GM19455 (cell line): ENCODE data around the gene PAX5.

Experiments
- ATAC-seq: cut with Tn5 transposase; IDR thresholded peaks from one replicate; pipeline ENCODE4 v1.9.1; 2021; ENCODE audit not compliant: unreplicated experiment

PAX5 gene

DNA sequence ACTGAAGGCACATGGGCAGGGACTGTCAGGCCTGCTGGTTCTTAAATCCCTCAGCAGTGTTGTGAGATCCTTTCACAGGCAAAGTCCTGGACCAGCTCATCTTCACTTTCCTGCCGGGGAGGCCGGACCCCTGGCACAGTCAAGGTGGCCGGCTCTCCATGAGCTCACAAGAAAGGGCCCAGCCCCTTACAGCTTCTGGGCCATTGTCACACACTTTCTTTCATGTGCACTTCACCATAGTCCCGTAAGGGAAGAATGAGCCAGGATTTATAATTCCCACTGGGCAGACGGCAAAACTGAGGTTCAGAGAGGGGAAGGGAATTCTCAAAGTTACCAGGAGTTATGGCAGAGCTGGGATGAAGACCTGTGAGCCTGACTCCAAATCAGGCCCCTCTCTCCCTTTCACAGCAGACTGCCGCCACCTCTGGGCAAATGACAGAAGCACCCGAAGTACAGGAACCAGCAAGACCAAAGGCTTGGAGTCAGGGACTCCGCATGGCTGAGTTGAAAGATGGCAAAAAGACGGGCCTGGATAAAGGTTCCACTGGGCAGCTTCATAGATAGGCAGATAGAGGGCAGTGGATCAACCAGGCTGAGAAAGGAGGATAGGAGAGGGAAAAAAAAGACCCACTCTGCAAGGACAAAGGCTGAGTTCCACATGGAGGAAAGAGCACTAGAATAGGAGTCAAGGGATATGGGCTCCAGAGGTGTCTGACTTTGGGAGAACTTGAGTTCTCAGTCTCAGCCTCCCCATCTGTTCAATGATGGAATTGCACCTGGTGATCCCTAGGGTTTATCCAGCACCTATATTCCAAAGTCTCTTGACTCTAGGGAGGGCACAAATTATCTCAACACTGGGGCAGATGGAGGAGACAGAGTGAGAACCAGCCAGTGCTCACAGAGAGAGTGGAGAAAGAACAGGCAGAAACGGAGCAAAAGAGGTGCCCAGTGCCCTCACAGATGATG, 128.7 kb downstream of the PAX5 start:
- no peak for ATAC-seq

GRCh38 chr9:36903541-36904435, 130.3 kb downstream of the PAX5 start:
- ATAC-seq, result no peak

DNA sequence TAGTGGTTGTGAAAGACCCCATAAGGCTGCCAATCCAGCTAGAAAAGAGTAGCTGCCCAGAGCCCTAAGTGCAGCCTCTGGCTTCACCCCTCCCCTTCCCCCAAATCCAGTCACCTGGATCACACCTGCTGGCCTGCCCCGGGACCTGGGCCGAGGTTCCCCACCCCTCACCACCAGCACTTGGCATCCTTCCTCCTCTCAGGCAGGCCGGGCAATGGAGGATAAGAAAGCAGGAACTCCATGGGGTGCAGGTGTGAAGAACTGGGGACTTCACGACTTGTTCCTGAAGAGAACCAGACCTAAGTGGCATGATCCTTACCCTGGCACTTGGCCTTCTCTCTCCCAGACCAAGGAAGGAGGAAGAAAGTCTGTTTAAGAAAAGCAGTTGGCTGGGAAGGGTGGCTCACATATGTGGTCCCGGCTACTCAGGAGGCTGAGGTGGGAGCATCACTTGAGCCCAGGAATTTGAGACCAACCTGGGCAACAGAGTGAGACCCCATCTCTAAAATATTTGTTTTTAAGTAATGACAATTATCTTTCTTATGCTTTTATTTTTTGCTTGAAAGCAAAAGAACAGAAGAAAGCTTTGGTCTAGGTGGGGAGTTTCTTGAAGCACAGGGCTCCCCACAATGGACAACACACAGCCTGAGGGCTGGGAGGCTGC, 131.1 kb downstream of the PAX5 start:
- ATAC-seq, result no peak

GRCh38 chr9:36902080-36902716, 131.9 kb downstream of the PAX5 start:
- no peak for ATAC-seq

- ATAC-seq, result no peak
Observed at GRCh38 chr9:36901528-36901927, 132.5 kb downstream of the PAX5 start.

- ATAC-seq, result no peak
Observed at GRCh38 chr9:36900856-36901220, 133.2 kb downstream of the PAX5 start.

- no peak for ATAC-seq
Observed at GRCh38 chr9:36900136-36900855, 133.8 kb downstream of the PAX5 start.

DNA sequence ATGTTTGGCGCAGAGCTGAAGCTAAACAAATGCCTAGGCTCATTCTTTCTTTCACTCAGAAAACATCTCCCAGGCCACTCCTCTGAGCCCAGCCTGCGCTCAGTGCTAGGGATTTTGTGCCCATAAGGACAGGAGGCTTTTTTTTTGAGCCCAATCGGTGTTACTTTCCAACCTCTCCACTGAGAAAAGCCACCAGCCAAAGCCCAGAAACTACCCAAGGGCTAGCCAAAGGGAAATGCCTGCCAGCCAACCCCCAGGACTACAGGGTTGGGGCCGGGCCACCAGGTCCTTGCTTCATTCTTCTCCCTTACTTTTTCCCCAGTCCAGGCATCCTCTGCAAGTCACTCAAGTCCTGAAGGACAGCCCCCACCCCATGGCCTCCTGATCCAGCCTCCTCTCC, 134.7 kb downstream of the PAX5 start:
- ATAC-seq, result no peak

GRCh38 chr9:36898431-36899020, 135.5 kb downstream of the PAX5 start:
- ATAC-seq, result no peak

DNA sequence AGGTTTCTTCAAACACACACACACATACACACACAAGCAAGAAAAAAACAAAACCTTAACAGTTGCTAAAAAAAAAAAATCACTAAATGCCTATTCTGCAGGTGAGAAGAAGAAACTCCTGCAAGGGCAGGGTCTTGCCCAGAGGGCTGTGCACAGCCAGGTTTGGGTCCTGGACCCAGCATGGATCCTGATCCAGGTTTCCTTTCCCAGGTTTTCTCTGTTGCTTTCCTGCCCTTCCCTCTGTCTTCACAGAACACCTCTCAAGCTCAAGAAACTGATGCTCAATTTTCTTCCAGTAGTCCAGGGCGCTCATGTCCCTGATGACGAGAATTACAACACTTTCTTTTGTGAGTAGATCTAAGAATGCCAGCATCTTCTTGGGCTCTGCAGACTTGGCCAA, 136.6 kb downstream of the PAX5 start:
- ATAC-seq, result no peak

DNA sequence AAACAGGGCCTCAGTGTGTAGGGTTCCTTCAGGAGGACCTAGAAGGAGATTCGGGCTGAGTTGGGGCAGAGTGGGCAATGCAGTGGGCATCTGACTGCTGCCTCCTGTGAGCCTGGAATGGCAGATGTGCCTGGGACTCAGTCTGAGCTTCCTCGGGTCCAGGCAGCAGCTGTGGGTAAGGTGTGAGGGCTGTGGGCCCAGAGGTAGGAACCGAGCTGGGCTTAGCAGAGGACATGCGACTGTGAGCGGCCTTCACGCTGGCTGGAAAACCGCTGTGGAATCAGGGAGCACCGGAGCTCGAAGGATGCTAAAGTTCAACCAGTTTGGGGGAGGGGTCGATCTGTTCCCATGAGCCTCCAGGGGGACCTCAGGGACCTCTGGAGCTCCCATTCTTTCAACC, 137.0 kb downstream of the PAX5 start:
- ATAC-seq, result no peak

DNA sequence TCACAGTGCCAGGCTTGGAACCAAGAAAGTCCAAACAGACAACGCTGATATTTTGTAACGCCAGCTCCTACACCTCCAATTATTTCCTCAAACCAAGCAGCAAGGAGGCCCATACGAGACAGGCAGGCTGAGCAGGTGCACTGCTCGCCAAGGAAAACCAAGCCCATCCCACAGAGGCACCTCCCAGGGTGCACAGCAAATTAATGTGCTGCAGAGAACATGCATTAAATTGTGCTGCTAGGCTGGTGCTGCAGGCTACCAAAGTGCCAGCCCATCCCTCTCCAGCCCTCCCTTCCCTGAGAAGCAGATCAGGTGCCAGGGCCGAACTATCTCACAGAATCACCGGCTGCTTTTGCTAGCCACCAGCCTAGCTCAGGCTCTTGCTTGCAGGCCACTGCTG, 137.8 kb downstream of the PAX5 start:
- no peak for ATAC-seq

- ATAC-seq, result no peak
Observed at GRCh38 chr9:36895744-36896260, 138.3 kb downstream of the PAX5 start.

GRCh38 chr9:36894695-36895310, 139.3 kb downstream of the PAX5 start:
- no peak for ATAC-seq

DNA sequence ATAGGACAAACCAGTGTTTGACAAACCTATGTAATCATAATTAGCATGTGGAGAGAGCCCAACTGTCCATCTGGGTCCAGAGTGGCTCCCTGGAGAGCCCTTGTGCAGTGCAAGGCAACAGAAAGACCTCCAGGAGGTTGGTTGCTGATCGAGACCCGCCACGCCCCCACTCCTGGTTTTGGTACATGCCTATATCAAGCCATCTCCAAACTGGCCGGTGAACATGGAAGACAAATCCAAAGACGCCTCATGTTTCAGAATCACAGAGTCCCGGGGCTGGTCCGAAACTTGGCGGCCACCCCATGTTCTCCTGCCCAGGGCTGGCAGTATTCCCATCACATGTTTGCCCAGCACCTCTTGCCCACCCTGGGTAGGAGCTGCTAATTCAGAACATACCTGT, 140.2 kb downstream of the PAX5 start:
- ATAC-seq, result no peak

- no peak for ATAC-seq
Observed at GRCh38 chr9:36893184-36893583, 140.9 kb downstream of the PAX5 start.

DNA sequence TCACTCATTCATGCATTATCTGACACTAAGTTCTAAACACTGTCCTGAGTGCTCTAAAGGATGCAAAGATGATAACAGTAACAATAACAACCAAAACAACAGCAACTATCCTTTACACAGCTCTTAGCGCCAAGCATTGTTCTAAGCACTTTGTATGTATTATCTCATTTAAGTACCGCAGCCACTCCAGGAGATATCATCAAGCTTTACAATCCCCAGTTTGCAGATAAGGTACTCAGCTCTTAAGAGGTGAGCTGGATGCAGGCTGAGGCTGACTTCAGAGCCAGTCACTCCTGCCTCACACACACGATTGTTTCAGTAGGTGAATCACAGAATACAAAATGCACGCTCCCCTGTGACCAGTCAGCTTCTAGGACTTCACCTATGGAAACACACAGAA, 141.8 kb downstream of the PAX5 start:
- ATAC-seq, result no peak

GRCh38 chr9:36891341-36891811, 142.7 kb downstream of the PAX5 start:
- no peak for ATAC-seq

DNA sequence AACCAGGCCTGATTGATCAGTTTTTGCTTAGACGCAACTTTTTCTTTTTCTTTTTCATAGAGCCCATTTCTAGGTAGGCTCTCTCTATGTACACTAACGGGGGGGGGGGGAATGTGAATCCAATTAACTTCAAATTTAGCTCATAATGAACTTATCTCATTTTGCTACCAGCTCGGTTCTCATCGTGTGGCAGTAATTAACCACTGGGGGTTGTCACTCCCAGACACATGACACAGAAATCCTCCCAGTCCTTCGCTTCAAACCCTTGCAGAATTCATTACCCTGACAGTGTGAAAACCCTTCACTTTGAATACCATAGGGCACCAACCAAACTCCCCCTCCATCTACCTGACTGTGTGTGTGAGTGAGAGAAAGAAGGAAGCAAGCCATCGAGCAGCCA, 144.2 kb downstream of the PAX5 start:
- no peak for ATAC-seq
